Vagina (tissue), 2 donors: Measurements from ENCODE around the gene TMEM167B. TPM values are rescaled to one million over a fixed set of nuclear protein-coding genes. Genes with fewer than 3 reads are reported as not detected.

ENCODE experiments used
- DNase-seq, 2 donors: peaks; one replicate each; pipeline ENCODE4 v3.0.0-alpha.2; 2017; ENCODE audit errors: extremely low spot score in 2 of 2
- H3K27ac ChIP-seq: fragments of 200-600 bp; sonication (generic); one replicate; pipeline ENCODE4 v1.5.1; 2019
- H3K27me3 ChIP-seq: fragments of 200-600 bp; sonication (generic); one replicate; pipeline ENCODE4 v1.5.1; 2019
- H3K36me3 ChIP-seq, 2 donors: fragments of 200-600 bp; sonication (generic); one replicate each; pipeline ENCODE4 v1.5.1; 2017 to 2019
- H3K4me1 ChIP-seq: fragments of 200-600 bp; sonication (generic); one replicate; pipeline ENCODE4 v1.5.1; 2019
- H3K4me3 ChIP-seq, 2 donors: fragments of 200-600 bp; sonication (generic); 1 replicate in 1 of 2; 2 replicates in 1 of 2; pipeline ENCODE4 v1.5.1; 2016 to 2019
- H3K9me3 ChIP-seq: fragments of 200-600 bp; sonication (generic); one replicate; pipeline ENCODE4 v1.5.1; 2019
- CTCF ChIP-seq, 3 experiments: fragments of 450-650 bp in 2 of 3; fragments of 200-600 bp in 1 of 3; sonication (generic) in 1 of 3; IDR thresholded peaks; one replicate each; pipeline ENCODE4 v1.5.1; 2017 to 2019; ENCODE audit warnings: antibody characterized with exemption in 3 of 3, mild to moderate bottlenecking in 2 of 3, moderate library complexity in 2 of 3
- POLR2A ChIP-seq, 2 donors: fragments of 450-650 bp; IDR thresholded peaks; one replicate each; pipeline ENCODE4 v1.6.1; 2017; ENCODE audit warnings: antibody characterized with exemption in 2 of 2, mild to moderate bottlenecking in 2 of 2, moderate library complexity in 2 of 2
- POLR2AphosphoS5 ChIP-seq, 2 donors: sonication (generic); formaldehyde crosslinking; IDR thresholded peaks; one replicate each; pipeline ENCODE4 v1.9.0; 2017; ENCODE audit warnings: antibody characterized with exemption in 2 of 2, mild to moderate bottlenecking in 2 of 2, low read depth in 1 of 2; ENCODE audit not compliant: insufficient read depth in 1 of 2
- intact Hi-C: fragments of 100-400 bp; cut with DNase I; formaldehyde crosslinking; loops from one replicate; pipeline ENCODE4 v1.15.1; 2023
- total RNA-seq: library from RNA; depleted of rRNA; stranded (reverse); fragments of >200 nt; gene quantifications from one replicate; pipeline ENCODE4 v1.2.3, GENCODE V29; 2016

Gene TMEM167B
- total RNA-seq, 1 donor from 2014 or later: 17.2 TPM

- Histone ChIP-seq H3K27ac (no peak overlapping the region), H3K27me3 (no peaks in the 10 kb centered on the region), H3K4me1 (no peaks in the 10 kb centered on the region), H3K9me3 (no peaks in the 10 kb centered on the region), H3K4me3 (no peak overlapping the region), H3K36me3 (no peaks in the 10 kb centered on the region)
- no peak for DNase-seq
- intact Hi-C loops: no loop called here
- TF ChIP-seq POLR2AphosphoS5 (IDR thresholded peaks at IDR 0.05; ENCODE audit: insufficient read depth in 1 of 2, low read depth in 1 of 2) (no peak), CTCF (IDR thresholded peaks at IDR 0.05) (no peak), POLR2A (IDR thresholded peaks at IDR 0.05) (no peak)
Observed at GRCh38 chr1:109056064-109056463, 34.5 kb upstream of the TMEM167B start.

- DNase-seq: no peak
- peaks cover 0 to 9% of the 10 kb centered on the region in 2 donors for H3K36me3 ChIP-seq
- H3K4me1 ChIP-seq: no peaks in the 10 kb centered on the region
- no peaks in the 10 kb centered on the region for H3K9me3 ChIP-seq
- intact Hi-C loops: no loop called here
- TF ChIP-seq CTCF (IDR thresholded peaks at IDR 0.05) (no peak), POLR2AphosphoS5 (IDR thresholded peaks at IDR 0.05; ENCODE audit: insufficient read depth in 1 of 2, low read depth in 1 of 2) (no peak), POLR2A (IDR thresholded peaks at IDR 0.05) (no peak)
- H3K27ac ChIP-seq: no peak overlapping the region
- no peaks in the 10 kb centered on the region for H3K27me3 ChIP-seq
- no peak overlapping the region for H3K4me3 ChIP-seq
Observed at GRCh38 chr1:109059026-109059425, 31.5 kb upstream of the TMEM167B start.

GRCh38 chr1:109060707-109061106, 29.9 kb upstream of the TMEM167B start:
- Histone ChIP-seq H3K27ac (no peak overlapping the region), H3K27me3 (no peaks in the 10 kb centered on the region), H3K4me3 (no peak overlapping the region), H3K36me3 (peaks cover 0 to 20% of the 10 kb centered on the region in 2 donors), H3K4me1 (no peaks in the 10 kb centered on the region), H3K9me3 (no peaks in the 10 kb centered on the region)
- DNase-seq: no peak
- intact Hi-C loops: no loop called here
- TF ChIP-seq POLR2A (IDR thresholded peaks at IDR 0.05): no peak
- TF ChIP-seq POLR2AphosphoS5 (IDR thresholded peaks at IDR 0.05; ENCODE audit: insufficient read depth in 1 of 2, low read depth in 1 of 2): no peak
- no peak for TF ChIP-seq CTCF (IDR thresholded peaks at IDR 0.05)

- intact Hi-C loops: no loop called here
- H3K27me3 ChIP-seq: no peaks in the 10 kb centered on the region
- H3K36me3 ChIP-seq: peaks cover 0 to 20% of the 10 kb centered on the region in 2 donors
- TF ChIP-seq CTCF (IDR thresholded peaks at IDR 0.05): no peak
- no peak for TF ChIP-seq POLR2AphosphoS5 (IDR thresholded peaks at IDR 0.05; ENCODE audit: insufficient read depth in 1 of 2, low read depth in 1 of 2)
- no peak for TF ChIP-seq POLR2A (IDR thresholded peaks at IDR 0.05)
- no peak overlapping the region for H3K27ac ChIP-seq
- H3K4me3 ChIP-seq: no peak overlapping the region
- H3K4me1 ChIP-seq: no peaks in the 10 kb centered on the region
- no peaks in the 10 kb centered on the region for H3K9me3 ChIP-seq
- DNase-seq: no peak
Observed at GRCh38 chr1:109061183-109061582, 29.4 kb upstream of the TMEM167B start.

- no peaks in the 10 kb centered on the region for H3K27me3 ChIP-seq
- no peak overlapping the region for H3K27ac ChIP-seq
- H3K36me3 ChIP-seq: peaks cover 0 to 20% of the 10 kb centered on the region in 2 donors
- no peaks in the 10 kb centered on the region for H3K9me3 ChIP-seq
- TF ChIP-seq CTCF (IDR thresholded peaks at IDR 0.05): no peak
- no peak for DNase-seq
- no peak overlapping the region for H3K4me3 ChIP-seq
- H3K4me1 ChIP-seq: no peaks in the 10 kb centered on the region
- intact Hi-C loops: no loop called here
Observed at GRCh38 chr1:109065137-109065536, 25.4 kb upstream of the TMEM167B start.
